ENCODE data around the gene SAMD11.

Gene SAMD11

GRCh38 chr1:943545-944340 lies 20.0 kb downstream of the SAMD11 start:
- no peak for TF ChIP-seq TCF12 (IDR thresholded peaks at IDR 0.05; ENCODE audit: low read depth)
- TF ChIP-seq EP300 (IDR thresholded peaks at IDR 0.05; ENCODE audit: borderline replicate concordance) = no peak
- no peak for TF ChIP-seq TAF1 (IDR thresholded peaks at IDR 0.05; ENCODE audit: low read depth)
- no peak for TF ChIP-seq CEBPB (IDR thresholded peaks at IDR 0.05)
- TF ChIP-seq TEAD4 (IDR thresholded peaks at IDR 0.05) = no peak
- no peak for TF ChIP-seq RAD21 (IDR thresholded peaks at IDR 0.05; ENCODE audit: low read depth)
- TF ChIP-seq ZBTB7A (IDR thresholded peaks at IDR 0.05; ENCODE audit: low read depth) = no peak
- TF ChIP-seq NFIC (IDR thresholded peaks at IDR 0.05) = no peak
- no peak for TF ChIP-seq REST (IDR thresholded peaks at IDR 0.05; ENCODE audit: low read depth)
- TF ChIP-seq, protein P1, sequence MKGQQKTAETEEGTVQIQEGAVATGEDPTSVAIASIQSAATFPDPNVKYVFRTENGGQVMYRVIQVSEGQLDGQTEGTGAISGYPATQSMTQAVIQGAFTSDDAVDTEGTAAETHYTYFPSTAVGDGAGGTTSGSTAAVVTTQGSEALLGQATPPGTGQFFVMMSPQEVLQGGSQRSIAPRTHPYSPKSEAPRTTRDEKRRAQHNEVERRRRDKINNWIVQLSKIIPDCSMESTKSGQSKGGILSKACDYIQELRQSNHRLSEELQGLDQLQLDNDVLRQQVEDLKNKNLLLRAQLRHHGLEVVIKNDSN (IDR thresholded peaks at IDR 0.05) = no peak
- TF ChIP-seq, protein P2, sequence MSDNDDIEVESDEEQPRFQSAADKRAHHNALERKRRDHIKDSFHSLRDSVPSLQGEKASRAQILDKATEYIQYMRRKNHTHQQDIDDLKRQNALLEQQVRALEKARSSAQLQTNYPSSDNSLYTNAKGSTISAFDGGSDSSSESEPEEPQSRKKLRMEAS (IDR thresholded peaks at IDR 0.05) = no peak
- TF ChIP-seq CREB1 (IDR thresholded peaks at IDR 0.05; ENCODE audit: low read depth) = no peak
- no peak for TF ChIP-seq FOXM1 (IDR thresholded peaks at IDR 0.05; ENCODE audit: borderline replicate concordance, low read depth)
- no peak for TF ChIP-seq EGR1 (IDR thresholded peaks at IDR 0.05)
- no peak for TF ChIP-seq YY1 (IDR thresholded peaks at IDR 0.05; ENCODE audit: low read depth)

DNA sequence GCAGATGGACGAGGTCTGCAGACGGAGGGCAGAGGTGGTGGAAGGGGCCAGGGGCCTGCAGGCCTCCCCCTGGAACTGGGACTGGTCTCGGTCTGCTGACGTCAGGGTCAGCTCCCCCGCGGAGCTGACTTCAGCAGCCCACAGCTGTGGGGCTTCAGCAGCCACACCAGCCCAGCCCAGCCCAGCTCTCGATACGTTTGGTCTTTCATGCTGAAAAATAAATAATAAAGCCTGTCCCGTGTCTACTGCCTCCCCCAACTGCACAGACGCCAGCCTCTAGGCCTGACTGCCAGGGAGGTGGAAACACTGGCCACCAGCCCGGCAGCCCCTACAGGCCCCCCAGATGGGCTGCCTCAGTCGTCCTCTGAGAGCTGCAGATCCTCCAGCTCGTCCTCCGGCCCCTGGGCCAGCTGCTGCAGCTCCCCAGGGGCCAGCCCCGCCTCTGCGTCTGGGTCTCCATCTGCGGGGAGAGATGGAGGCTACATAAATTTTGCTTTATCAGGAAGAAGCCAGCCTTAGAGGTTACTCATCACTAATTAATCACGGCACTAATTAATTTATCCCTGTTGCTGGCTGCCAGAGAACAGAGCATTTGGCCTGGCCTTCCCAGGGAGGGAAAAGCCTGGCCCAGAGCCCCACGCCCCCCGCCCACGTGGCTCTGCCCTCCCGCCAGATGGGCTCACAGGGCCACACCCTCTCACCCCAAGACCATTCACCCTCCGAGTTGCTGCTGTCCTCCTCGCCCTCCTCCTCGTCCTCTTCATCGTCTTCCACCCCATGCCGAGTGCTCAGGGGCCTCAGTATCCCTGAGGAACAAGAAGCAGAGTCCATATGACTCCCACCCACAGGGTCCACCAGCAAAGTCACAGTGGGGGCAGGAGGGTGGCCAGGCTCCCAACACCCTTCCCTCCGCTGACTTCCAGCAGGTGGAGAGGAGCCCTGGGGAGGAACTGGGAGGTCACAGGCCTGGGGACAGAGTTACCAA lies 20.9 kb downstream of the SAMD11 start:
- TF ChIP-seq FOXM1 (IDR thresholded peaks at IDR 0.05; ENCODE audit: borderline replicate concordance, low read depth) (no peak), TEAD4 (IDR thresholded peaks at IDR 0.05) (no peak), EGR1 (IDR thresholded peaks at IDR 0.05) (no peak), CEBPB (IDR thresholded peaks at IDR 0.05) (no peak), NFIC (IDR thresholded peaks at IDR 0.05) (no peak), EP300 (IDR thresholded peaks at IDR 0.05; ENCODE audit: borderline replicate concordance) (no peak), TCF12 (IDR thresholded peaks at IDR 0.05; ENCODE audit: low read depth) (no peak), CREB1 (IDR thresholded peaks at IDR 0.05; ENCODE audit: low read depth) (no peak), RAD21 (IDR thresholded peaks at IDR 0.05; ENCODE audit: low read depth) (no peak)
- TF ChIP-seq, protein P2 (IDR thresholded peaks at IDR 0.05) = no peak
- TF ChIP-seq, protein P1 (IDR thresholded peaks at IDR 0.05) = no peak

GRCh38 chr1:945688-946556 lies 22.2 kb downstream of the SAMD11 start:
- no peak for TF ChIP-seq EP300 (IDR thresholded peaks at IDR 0.05; ENCODE audit: borderline replicate concordance)

- TF ChIP-seq TCF12 (IDR thresholded peaks at IDR 0.05; ENCODE audit: low read depth) (no peak), CREB1 (IDR thresholded peaks at IDR 0.05; ENCODE audit: low read depth) (no peak), FOXM1 (IDR thresholded peaks at IDR 0.05; ENCODE audit: borderline replicate concordance, low read depth) (no peak), CEBPB (IDR thresholded peaks at IDR 0.05) (no peak)
- TF ChIP-seq, protein P1 (IDR thresholded peaks at IDR 0.05) = no peak
- TF ChIP-seq, protein P2 (IDR thresholded peaks at IDR 0.05) = no peak
These were observed 24.2 kb downstream of the SAMD11 start for GRCh38 chr1:947958-948357.

GRCh38 chr1:950268-950667 lies 26.5 kb downstream of the SAMD11 start:
- no peak for TF ChIP-seq YY1 (IDR thresholded peaks at IDR 0.05; ENCODE audit: low read depth)
- no peak for TF ChIP-seq TCF12 (IDR thresholded peaks at IDR 0.05; ENCODE audit: low read depth)
- TF ChIP-seq TAF1 (IDR thresholded peaks at IDR 0.05; ENCODE audit: low read depth) = no peak
- no peak for TF ChIP-seq EP300 (IDR thresholded peaks at IDR 0.05; ENCODE audit: borderline replicate concordance)
- TF ChIP-seq EGR1 (IDR thresholded peaks at IDR 0.05) = no peak
- TF ChIP-seq, protein P2 (IDR thresholded peaks at IDR 0.05) = no peak
- TF ChIP-seq CEBPB (IDR thresholded peaks at IDR 0.05) = no peak
- TF ChIP-seq TEAD4 (IDR thresholded peaks at IDR 0.05) = no peak
- no peak for TF ChIP-seq ZBTB7A (IDR thresholded peaks at IDR 0.05; ENCODE audit: low read depth)
- TF ChIP-seq REST (IDR thresholded peaks at IDR 0.05; ENCODE audit: low read depth) = no peak
- TF ChIP-seq RAD21 (IDR thresholded peaks at IDR 0.05; ENCODE audit: low read depth) = no peak
- TF ChIP-seq FOXM1 (IDR thresholded peaks at IDR 0.05; ENCODE audit: borderline replicate concordance, low read depth) = no peak
- TF ChIP-seq, protein P1 (IDR thresholded peaks at IDR 0.05) = no peak
- no peak for TF ChIP-seq NFIC (IDR thresholded peaks at IDR 0.05)
- TF ChIP-seq CREB1 (IDR thresholded peaks at IDR 0.05; ENCODE audit: low read depth) = no peak
